SK-N-MC (cell line): ENCODE results near the gene SARM1.

Experiments
- EZH2 ChIP-seq: fragments of 200-600 bp; sonication (generic); IDR thresholded peaks from one replicate; pipeline ENCODE4 v1.6.1; 2017; ENCODE audit warnings: antibody characterized with exemption
- FOXP2 ChIP-seq: optimal IDR thresholded peaks from 2 replicates; pipeline ENCODE3; 2011; ENCODE audit warnings: mild to moderate bottlenecking, moderate library complexity; ENCODE audit not compliant: insufficient read depth; ENCODE audit errors: extremely low read length, control extremely low read depth
- POLR2AphosphoS5 ChIP-seq: IDR thresholded peaks from 2 replicates; pipeline ENCODE4 v1.6.1; 2012; ENCODE audit warnings: mild to moderate bottlenecking, low read depth, low read length, borderline replicate concordance

DNA sequence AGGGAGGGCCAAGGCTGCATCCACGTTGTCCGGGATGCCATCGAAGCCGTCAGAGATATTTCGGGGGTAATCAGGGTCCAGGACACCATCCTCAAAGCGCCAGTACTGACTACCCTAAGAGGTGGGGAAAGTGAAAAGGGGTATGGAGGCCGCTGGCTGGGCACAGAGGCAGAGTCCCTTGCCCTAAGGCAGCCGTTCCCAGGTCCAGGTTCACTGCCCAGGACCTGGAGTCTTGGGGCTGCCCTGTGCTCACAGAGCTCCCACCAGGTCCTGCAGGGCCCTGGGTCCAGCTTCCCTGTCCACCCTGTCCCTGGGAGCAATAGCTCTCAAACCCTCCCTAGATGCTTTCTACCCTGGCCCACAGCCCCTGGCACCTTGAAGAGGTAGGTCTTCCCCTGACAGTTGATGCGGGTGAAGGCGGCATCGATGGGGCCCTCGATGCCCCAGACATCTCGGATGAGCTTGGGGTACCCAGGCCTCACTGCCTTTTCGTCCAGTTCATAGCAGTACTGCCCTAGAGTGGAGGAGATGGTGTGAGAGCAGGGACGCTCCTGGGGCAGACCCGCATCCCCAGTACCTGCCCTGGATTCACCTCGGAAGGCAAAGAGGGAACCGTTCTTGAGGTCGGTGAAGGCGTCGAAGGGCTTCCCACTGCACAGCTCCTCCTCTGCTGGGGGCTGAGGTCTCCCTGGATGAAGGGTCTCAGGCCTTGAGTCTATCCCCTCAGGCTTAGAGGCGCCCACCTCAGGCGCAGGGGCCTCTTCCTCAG, 2.4 kb upstream of the SARM1 start:
- TF ChIP-seq EZH2 = no peak
- TF ChIP-seq POLR2AphosphoS5 = no peak
- TF ChIP-seq FOXP2 = no peak
